Subcutaneous abdominal adipose tissue (tissue), 5 donors: Measurements from ENCODE around the gene NLRP13.
"Not testable (repeated sequence)": the region's sequence is repeated elsewhere in the genome, so short reads cannot be mapped to it uniquely, and the experiment has no call there.

ENCODE experiments used
- H3K27ac ChIP-seq: one replicate; pipeline ENCODE4 v1.7.0; 2013; ENCODE audit warnings: low read depth, mild to moderate bottlenecking, inconsistent platforms, low read length, moderate library complexity
- H3K27me3 ChIP-seq, 5 donors: one replicate each; pipeline ENCODE4 v1.7.0; 2013; ENCODE audit warnings: low read length in 5 of 5, inconsistent platforms in 1 of 5; ENCODE audit not compliant: control insufficient read depth in 5 of 5, insufficient read depth in 4 of 5
- H3K36me3 ChIP-seq, 5 donors: one replicate each; pipeline ENCODE4 v1.7.0; 2013; ENCODE audit warnings: low read length in 5 of 5; ENCODE audit not compliant: control insufficient read depth in 5 of 5, insufficient read depth in 5 of 5
- H3K4me1 ChIP-seq, 5 donors: one replicate each; pipeline ENCODE4 v1.7.0; 2013; ENCODE audit warnings: low read length in 5 of 5, mild to moderate bottlenecking in 3 of 5, moderate library complexity in 1 of 5; ENCODE audit not compliant: control insufficient read depth in 5 of 5, insufficient read depth in 5 of 5
- H3K4me3 ChIP-seq, 5 donors: one replicate each; pipeline ENCODE4 v1.7.0; 2013; ENCODE audit warnings: low read length in 5 of 5, low read depth in 1 of 5
- H3K9ac ChIP-seq, 5 donors: one replicate each; pipeline ENCODE4 v1.7.0; 2013; ENCODE audit warnings: low read length in 5 of 5, mild to moderate bottlenecking in 4 of 5, moderate library complexity in 3 of 5
- H3K9me3 ChIP-seq, 5 donors: one replicate each; pipeline ENCODE4 v1.7.0; 2013; ENCODE audit warnings: low read length in 5 of 5; ENCODE audit not compliant: control insufficient read depth in 5 of 5
- donor health status: healthy.
- donor health status: healthy.
- donor health status: healthy.
- donor health status: healthy.
- donor health status: healthy.

The NLRP13 gene

GRCh38 chr19:55931936-55932386 is at the start of gene NLRP13:
TSS of gene NLRP13 (minus strand) at chr19:55932336. CDS start at chr19:55932311, 25 bp downstream.
- H3K27ac ChIP-seq, result no peak within 1 kb of the TSS
- peaks cover 0 to 5% (median 0%) of the 10 kb centered on the region in 5 donors for H3K9me3 ChIP-seq
- H3K9ac ChIP-seq, result no peak within 1 kb of the TSS
- no peaks in the 10 kb centered on the region for H3K4me1 ChIP-seq
- no peaks in the 10 kb centered on the region for H3K36me3 ChIP-seq
- no peak within 1 kb of the TSS for H3K4me3 ChIP-seq
- peaks cover 0 to 4% (median 0%) of the 10 kb centered on the region in 5 donors for H3K27me3 ChIP-seq

DNA sequence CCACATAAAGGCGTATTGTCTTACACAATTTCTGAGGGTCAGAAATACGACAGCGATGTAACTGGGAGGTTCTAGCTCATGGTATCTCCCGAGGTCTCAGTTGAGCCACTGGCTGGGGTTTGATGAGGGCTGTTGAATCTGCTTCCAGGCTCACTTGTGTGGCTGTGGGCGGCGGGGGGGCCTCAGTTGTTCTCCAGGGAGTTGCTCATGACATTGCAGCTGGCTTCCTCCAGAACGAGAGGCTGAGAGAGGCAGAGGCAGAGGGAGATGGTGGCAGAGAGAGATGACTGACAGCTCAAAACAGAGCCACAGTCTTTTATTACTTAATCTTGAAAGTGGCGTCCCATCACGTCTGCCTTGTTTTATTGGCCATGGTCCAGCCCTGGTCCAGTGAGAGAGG is 48.3 kb upstream of the NLRP13 start:
- no peak overlapping the region for H3K4me3 ChIP-seq
- H3K27ac ChIP-seq, result no peak overlapping the region
- no peaks in the 10 kb centered on the region for H3K4me1 ChIP-seq
- H3K9ac ChIP-seq, result no peak overlapping the region
- H3K36me3 ChIP-seq, result no peaks in the 10 kb centered on the region
- peaks cover 0 to 4% (median 0%) of the 10 kb centered on the region in 5 donors for H3K27me3 ChIP-seq
- H3K9me3 ChIP-seq, result peaks cover 3 to 7% (median 4%) of the 10 kb centered on the region in 5 donors

GRCh38 chr19:55973982-55974381 is 41.8 kb upstream of the NLRP13 start:
- Histone ChIP-seq H3K9ac (no peak overlapping the region), H3K4me3 (no peak overlapping the region), H3K4me1 (no peaks in the 10 kb centered on the region)

GRCh38 chr19:55962186-55962585 is 30.1 kb upstream of the NLRP13 start:
- Histone ChIP-seq H3K27me3 (peaks cover 0 to 5% (median 0%) of the 10 kb centered on the region in 5 donors), H3K36me3 (no peaks in the 10 kb centered on the region), H3K4me3 (no peak overlapping the region), H3K9ac (no peak overlapping the region), H3K27ac (no peak overlapping the region), H3K9me3 (no peaks in the 10 kb centered on the region), H3K4me1 (no peaks in the 10 kb centered on the region)

More at GRCh38 chr19:55973982-55974381, 41.8 kb upstream of the NLRP13 start:
- Histone ChIP-seq H3K27ac (no peak overlapping the region), H3K27me3 (peaks cover 0 to 4% (median 0%) of the 10 kb centered on the region in 5 donors), H3K36me3 (no peaks in the 10 kb centered on the region), H3K9me3 (peaks cover under 1 to 3% (median 2%) of the 10 kb centered on the region in 5 donors)

DNA sequence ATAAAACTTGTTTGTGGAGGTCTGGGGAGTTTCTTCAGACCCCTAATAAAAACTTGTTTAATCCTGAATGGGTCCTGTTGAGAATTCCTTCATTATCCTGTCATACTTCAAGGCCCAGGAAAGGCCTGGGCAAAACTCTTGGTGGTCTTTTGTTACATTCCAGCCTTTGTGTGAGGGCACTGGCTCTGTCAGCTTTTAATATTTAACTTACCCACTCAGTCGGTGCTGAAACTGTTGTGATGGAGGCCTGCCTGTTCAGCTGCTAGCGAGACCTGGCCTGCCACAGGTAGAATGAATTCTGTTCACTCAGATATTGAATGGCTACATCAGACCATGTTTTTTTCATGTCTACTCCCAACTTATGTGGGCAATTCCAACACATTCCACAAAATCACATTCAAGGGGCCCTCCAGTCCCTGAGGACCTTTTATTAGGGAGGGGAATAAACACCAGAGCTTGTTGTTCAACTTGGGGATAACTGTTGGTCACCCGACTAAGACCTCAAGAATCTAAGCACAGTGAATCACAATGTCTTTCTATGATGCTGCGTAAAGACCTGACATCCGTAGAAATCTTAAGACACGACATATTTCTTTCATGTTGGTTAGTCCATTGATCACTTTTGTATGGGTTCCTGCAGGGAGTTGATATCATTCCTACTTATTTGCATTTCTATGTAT is 28.0 kb upstream of the NLRP13 start:
- Histone ChIP-seq H3K9me3 (no peaks in the 10 kb centered on the region), H3K27me3 (peaks cover 0 to 5% (median 0%) of the 10 kb centered on the region in 5 donors), H3K36me3 (no peaks in the 10 kb centered on the region), H3K4me3 (no peak overlapping the region), H3K4me1 (peaks cover 0 to 2% (median 0%) of the 10 kb centered on the region in 5 donors), H3K9ac (no peak overlapping the region), H3K27ac (no peak overlapping the region)

DNA sequence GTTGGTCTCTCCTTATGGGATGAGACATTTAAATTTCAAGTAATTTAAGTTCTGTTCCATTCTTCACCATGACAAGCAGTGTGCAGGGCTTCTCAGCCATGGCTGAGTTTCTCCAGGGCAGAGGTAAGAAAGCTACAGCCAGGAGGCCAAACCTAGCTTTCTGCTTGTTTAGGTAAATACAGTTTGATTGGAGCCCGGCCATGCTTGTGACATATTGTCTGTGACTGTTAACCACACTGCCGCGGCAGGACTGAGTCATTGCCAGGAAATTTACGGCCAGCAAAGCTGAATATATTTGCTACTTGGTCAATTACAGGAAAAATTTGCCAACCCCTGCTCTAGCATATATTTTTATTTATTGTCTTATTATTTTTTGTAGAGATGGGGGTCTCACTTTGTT is 26.2 kb upstream of the NLRP13 start:
- Histone ChIP-seq H3K4me3 (no peak overlapping the region), H3K4me1 (peaks cover 0 to 2% (median 0%) of the 10 kb centered on the region in 5 donors), H3K9me3 (no peaks in the 10 kb centered on the region), H3K36me3 (no peaks in the 10 kb centered on the region), H3K9ac (no peak overlapping the region), H3K27me3 (peaks cover 0 to 5% (median 0%) of the 10 kb centered on the region in 5 donors), H3K27ac (no peak overlapping the region)

GRCh38 chr19:55956431-55956830 is 24.3 kb upstream of the NLRP13 start:
- H3K9me3 ChIP-seq, result peaks cover 0 to 3% (median 0%) of the 10 kb centered on the region in 5 donors
- H3K4me3 ChIP-seq, result no peak overlapping the region
- H3K9ac ChIP-seq, result no peak overlapping the region
- H3K4me1 ChIP-seq, result peaks cover 0 to 2% (median 0%) of the 10 kb centered on the region in 5 donors
- no peaks in the 10 kb centered on the region for H3K27me3 ChIP-seq
- no peaks in the 10 kb centered on the region for H3K36me3 ChIP-seq
- no peak overlapping the region for H3K27ac ChIP-seq

DNA sequence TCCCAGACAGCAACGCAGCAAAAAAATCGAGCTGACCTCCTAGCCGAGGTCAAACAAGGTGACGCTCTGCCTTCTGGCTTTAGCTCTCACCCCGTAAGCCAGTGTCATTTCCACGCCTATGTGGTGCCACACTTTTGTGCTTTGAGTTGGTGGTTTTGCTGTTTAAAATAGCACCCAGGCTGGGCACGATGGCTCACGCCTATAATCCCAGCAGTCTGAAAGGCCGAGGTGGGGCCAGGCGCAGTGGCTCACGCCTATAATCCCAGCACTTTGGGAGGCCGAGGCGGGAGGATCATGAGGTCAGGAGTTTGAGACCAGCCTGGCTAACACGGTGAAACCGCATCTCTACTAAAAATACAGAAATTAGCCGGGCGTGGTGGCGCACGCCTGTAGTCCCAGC is 18.4 kb upstream of the NLRP13 start:
- H3K4me1 ChIP-seq, H3K27ac ChIP-seq, H3K4me3 ChIP-seq, H3K36me3 ChIP-seq, H3K9ac ChIP-seq, H3K9me3 ChIP-seq: not testable (repeated sequence)
- H3K27me3 ChIP-seq, result peaks cover 0 to 10% (median 0%) of the 10 kb centered on the region in 5 donors

DNA sequence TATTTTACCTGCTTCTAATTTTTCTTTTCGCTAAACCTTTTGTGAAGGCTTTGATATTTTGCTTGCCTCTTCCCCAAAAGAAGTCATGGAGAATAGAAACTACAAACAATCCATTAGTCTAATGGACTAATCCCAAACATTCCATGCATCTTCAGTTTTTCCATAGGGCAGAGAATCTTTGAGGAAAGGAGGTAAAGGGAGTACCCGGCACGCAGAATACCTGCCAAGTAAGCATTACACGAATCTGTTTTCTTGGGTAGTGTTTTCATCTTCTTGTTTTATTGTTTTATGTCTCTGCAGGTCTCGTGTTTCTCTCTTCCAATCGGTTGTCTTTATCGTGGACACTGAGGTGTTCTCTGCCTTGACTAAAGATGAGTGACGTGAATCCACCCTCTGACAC is 15.4 kb upstream of the NLRP13 start, which contains the start of gene NLRP8:
NLRP8 (plus strand) TSS at position 301 of the 400 bp plus-strand sequence.
- H3K27ac ChIP-seq, result no peak within 1 kb of the TSS
- H3K4me3 ChIP-seq, result no peak within 1 kb of the TSS
- H3K36me3 ChIP-seq, result no peaks in the 10 kb centered on the region
- peaks cover 0 to 10% (median 0%) of the 10 kb centered on the region in 5 donors for H3K27me3 ChIP-seq
- no peak within 1 kb of the TSS for H3K9ac ChIP-seq
- H3K4me1 ChIP-seq, result no peaks in the 10 kb centered on the region
- H3K9me3 ChIP-seq, result peaks cover 0 to 8% (median 3%) of the 10 kb centered on the region in 5 donors

- Histone ChIP-seq H3K36me3 (no peaks in the 10 kb centered on the region), H3K4me1 (no peaks in the 10 kb centered on the region), H3K27me3 (no peaks in the 10 kb centered on the region), H3K27ac (no peak overlapping the region), H3K4me3 (no peak overlapping the region), H3K9ac (no peak overlapping the region), H3K9me3 (peaks cover 0 to 2% (median 0%) of the 10 kb centered on the region in 5 donors)
Observed at GRCh38 chr19:55940306-55940705, 8.2 kb upstream of the NLRP13 start.
